AG04449 (cell line): ENCODE results near the gene GPC5.
"Not testable (repeated sequence)": the region's sequence is repeated elsewhere in the genome, so short reads cannot be mapped to it uniquely, and the experiment has no call there.

Source experiments
- CTCF ChIA-PET: fragments of 350-600 bp; formaldehyde crosslinking; extraction: SDS; loops from one replicate; lab custom pipeline; 2021; ENCODE audit warnings: antibody characterized with exemption; lab: Yijun Ruan, JAX
- POLR2A ChIA-PET: fragments of 400-600, 350-600 bp; formaldehyde crosslinking; extraction: SDS; loops from one replicate; lab custom pipeline; 2020; ENCODE audit warnings: antibody characterized with exemption, inconsistent platforms; lab: Yijun Ruan, JAX
- DNase-seq: peaks from one replicate; pipeline ENCODE4 v3.0.0-alpha.2; 2010; ENCODE audit warnings: low read depth, low spot score
- H3K4me3 ChIP-seq: 2 replicates; pipeline ENCODE4 v1.5.1; 2011; ENCODE audit warnings: low read depth, mild to moderate bottlenecking, control low read depth, low read length
- CTCF ChIP-seq: IDR thresholded peaks from one replicate; pipeline ENCODE4 v1.5.1; 2011; ENCODE audit warnings: mild to moderate bottlenecking, moderate library complexity, low read length, control low read depth, inconsistent platforms; ENCODE audit not compliant: insufficient read depth; ENCODE audit errors: missing control alignments

GPC5 gene

GRCh38 chr13:91773591-91774227 is 375.3 kb downstream of the GPC5 start:
- POLR2A ChIA-PET = no interaction called here
- CTCF ChIA-PET = no interaction called here
- no peak for DNase-seq
- H3K4me3 ChIP-seq = no peak overlapping the region
- no peak for TF ChIP-seq CTCF

GRCh38 chr13:91774397-91774796 is 376.0 kb downstream of the GPC5 start:
- H3K4me3 ChIP-seq = no peak overlapping the region
- TF ChIP-seq CTCF = no peak
- CTCF ChIA-PET = no interaction called here
- POLR2A ChIA-PET = no interaction called here
- DNase-seq = no peak

GRCh38 chr13:91776611-91777193 is 378.3 kb downstream of the GPC5 start:
- POLR2A ChIA-PET = no interaction called here
- CTCF ChIA-PET = no interaction called here

GRCh38 chr13:91778123-91778522 is 379.7 kb downstream of the GPC5 start:
- ChIA-PET POLR2A (no interaction called here), CTCF (no interaction called here)
- no peak overlapping the region for H3K4me3 ChIP-seq
- no peak for DNase-seq
- TF ChIP-seq CTCF = no peak

More at GRCh38 chr13:91776611-91777193, 378.3 kb downstream of the GPC5 start:
- H3K4me3 ChIP-seq = no peak overlapping the region
- no peak for DNase-seq
- TF ChIP-seq CTCF = no peak

- CTCF ChIA-PET, DNase-seq, H3K4me3 ChIP-seq, POLR2A ChIA-PET: not testable (repeated sequence)
These were observed 383.7 kb downstream of the GPC5 start for GRCh38 chr13:91781982-91782691.

- DNase-seq = no peak
- ChIA-PET POLR2A (no interaction called here), CTCF (no interaction called here)
These were observed 387.2 kb downstream of the GPC5 start for GRCh38 chr13:91785431-91786119.

More at GRCh38 chr13:91785431-91786119, 387.2 kb downstream of the GPC5 start:
- H3K4me3 ChIP-seq = no peak overlapping the region
- no peak for TF ChIP-seq CTCF
